NCI-H2196 treated with DMSO at 0.1 percent for 48 hours (cell line): Measurements from ENCODE around the gene ARHGAP8.

Experiments
- DNase-seq: peaks from one replicate; lab custom pipeline; 2025; ENCODE audit not compliant: unreplicated experiment; lab: John Stamatoyannopoulos, UW

ARHGAP8 gene

DNA sequence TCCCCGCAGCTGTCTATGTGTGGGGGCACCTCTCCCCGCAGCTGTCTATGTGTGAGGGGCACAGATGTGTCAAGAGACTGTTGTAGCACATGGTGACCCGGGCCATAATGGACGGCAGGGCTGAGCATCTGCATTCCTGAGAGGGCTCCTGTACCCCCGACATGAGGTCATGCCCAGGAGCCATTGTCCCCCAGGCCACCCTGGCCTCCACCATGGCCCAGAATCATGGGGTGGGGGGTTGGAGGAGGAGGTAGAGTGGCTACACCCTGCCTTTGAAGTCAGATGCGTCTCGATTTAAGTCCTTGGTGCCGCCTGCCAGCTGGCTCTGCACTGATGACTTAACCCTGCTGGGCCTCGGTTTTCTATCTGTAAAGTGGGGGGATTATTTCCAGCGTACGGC is 49.1 kb downstream of the ARHGAP8 start:
- DNase-seq: no peak

DNA sequence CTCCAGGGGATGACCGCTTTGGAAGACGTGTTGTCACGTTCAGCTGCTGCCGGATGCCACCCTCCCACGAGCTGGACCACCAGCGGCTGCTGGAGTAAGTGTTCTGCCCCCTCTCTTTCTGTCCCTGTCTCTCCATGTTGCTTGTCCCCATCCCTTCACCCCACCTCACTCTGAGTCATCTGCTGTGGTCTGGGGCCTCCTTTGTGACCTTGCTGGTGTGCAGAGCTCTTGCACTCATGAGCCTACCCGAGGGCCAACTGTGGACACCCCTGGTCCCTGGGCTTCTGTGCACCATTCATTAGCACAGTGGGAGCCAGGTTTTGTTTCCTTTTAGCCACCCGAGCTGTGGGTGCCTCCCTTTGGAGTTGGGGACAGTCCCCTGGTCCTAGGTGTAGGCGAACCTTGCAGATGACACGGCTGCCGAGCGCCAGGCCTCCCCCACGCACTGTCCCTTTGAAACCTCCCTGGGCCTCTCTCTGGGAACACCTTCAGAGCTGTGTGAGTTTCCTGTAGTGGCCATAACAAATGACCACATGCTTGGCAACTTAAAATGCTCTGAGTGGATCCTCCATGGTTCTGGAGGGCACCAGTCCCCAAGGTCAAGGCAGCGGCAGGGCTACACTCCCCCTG is 49.8 kb downstream of the ARHGAP8 start:
- DNase-seq: no peak

DNA sequence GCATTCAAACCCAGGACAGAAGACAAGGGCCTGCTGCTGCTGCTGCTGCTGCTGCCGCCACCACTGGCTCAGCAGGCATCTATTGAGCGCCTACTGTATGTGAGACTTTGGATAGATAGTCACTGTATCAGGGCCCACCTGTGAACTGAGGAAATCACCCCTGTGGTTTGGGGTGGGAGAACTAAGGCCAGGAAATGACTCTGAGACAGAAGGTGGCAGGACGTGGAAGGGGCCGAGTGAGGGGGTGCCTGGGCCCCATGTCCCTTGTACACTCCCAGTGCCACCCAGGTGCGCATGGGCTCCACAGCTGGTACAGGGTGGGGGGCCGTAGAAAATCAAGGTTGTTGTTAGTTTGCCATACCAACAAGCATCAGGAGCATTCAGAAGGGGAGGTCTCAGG is 50.6 kb downstream of the ARHGAP8 start:
- no peak for DNase-seq

DNA sequence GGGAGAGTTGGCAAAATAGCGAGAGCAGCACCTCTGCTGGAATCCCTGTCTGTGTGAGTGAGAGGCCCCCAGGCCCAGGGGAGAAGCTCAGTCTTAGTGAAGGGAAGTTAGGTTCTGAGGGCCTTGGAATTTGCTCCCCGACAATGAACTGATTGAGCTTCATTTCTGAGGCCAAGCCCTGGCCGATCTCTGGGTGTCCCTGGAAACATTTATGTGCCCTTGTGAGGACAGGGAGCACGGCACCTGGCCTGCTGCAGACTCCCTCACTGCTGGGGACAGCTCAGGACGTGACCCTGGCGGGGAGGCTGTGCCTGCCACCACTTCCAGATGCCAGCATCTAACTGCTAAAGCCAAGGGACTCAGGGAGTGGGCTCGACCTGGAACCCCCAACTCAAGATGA is 52.0 kb downstream of the ARHGAP8 start:
- DNase-seq: no peak

DNA sequence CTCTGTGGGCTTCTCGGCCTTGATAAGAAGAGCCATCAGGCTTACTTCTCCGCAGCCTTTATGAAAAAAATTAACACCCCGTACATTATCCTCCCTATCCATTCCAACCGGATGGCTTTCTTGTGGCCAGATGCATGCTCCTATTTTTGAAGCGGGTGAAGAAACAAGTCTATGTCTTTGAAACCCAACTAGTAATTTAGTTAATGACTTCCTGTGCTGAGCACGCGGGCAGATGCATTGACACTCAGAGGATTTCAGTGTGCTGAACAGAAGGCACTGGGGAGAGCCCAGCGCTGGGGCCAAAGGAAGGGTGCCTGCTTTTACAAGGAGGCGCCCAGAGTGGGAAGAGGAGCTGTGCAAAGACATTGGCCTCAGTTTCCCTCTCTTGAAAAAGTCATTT is 53.3 kb downstream of the ARHGAP8 start:
- no peak for DNase-seq

DNA sequence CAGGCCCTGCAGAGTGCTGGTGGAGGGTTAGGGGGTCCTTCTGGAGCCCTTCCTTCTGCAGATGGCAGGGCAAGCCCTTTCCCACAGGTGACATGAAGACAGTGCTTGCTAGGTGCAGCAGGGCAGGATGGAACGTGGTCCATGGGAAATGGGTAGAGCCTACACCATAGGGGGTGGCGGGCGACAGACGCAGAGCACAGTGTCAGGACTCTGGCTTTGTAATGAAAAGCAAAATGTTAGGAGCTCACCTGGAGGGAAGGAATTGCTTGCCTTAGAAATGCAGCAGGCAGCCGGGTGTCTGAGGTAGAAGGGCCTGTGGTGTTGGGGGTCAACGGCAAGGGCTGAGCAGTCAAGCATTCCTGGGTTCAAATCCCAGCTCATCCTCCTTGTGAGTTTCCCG is 54.9 kb downstream of the ARHGAP8 start:
- no peak for DNase-seq

DNA sequence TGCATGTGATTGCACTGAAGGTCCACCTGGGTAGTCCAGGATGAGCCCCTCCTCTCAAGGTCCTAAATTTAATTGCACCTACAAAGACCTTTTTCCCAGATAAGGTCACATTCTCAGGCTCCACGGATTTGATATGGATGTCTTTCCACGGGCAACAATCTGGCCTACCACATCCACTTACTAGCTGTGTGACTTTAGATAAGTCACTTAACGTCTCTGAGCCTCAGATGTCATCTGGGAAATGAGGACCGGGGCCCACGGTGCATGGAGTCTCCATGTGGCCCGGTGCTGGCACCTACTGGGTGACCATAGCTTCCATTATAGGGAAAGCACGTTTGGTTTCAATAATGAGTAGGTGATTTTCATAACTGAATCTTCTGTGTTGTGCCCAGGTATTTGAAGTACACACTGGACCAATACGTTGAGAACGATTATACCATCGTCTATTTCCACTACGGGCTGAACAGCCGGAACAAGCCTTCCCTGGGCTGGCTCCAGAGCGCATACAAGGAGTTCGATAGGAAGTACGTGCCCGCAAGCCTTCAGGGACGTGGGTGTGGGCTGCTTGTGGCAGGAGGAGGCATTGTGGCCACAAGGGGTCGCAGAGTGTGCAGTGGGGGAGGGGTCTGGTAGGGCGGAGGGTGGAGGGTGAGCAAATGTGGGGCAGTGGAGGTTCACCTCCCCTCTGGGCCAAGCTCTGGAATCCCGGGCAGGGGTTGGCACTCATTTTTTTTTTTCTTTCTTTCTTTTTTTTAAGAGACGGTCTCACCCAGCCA is 55.7 kb downstream of the ARHGAP8 start:
- DNase-seq: no peak

DNA sequence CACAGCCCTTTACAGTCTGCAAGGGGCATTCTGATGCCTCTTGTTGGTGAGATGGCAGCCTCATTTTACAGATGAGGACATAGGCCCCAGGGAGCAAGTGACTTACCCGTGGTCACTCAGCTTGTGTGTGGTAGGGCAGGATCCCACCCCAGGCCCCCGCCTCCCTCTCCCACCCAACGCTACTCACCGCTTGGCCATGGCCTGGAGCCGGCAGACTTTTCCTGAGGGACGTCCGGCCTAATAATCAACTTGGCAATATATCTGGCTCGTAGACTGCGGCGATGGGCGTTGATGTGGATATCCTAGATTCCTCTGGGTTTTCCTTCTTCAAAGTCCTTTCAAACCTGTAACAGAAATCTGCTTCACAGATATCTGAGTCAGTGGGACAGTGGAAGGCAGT is 57.1 kb downstream of the ARHGAP8 start:
- no peak for DNase-seq

DNA sequence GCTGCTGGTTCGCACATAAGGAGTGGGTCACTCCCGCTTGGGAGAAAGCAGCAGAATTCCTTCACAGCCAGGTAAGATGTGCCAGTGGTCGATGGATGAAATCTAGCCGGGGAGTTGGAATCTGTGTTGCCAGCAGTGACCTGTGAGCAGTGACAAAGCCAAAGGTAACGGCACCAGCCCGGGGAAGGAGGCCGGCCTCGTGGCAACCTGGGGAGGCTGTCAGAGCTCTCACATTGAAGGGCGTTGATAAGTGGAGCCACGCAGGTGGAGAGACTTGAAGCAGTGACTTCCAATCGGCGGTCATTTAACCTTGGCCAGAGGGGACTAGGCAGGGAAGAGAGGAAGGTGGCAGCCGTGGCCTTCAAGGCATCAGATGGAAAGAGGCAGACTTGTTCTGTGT is 58.8 kb downstream of the ARHGAP8 start:
- no peak for DNase-seq

DNA sequence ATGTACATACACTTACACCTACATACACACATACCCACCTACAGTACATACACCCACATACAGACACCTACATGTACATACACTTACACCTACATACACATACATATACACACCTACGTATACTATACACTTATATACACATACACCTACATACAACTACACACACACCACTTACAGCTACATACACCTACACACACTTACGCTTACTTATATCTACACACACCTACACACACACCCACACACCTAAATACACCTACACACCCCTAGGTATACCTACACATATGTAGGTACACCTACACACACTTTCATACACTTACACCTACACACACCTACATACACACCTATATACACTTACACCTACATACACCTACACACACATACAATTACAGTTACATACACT is 61.0 kb downstream of the ARHGAP8 start:
- no peak for DNase-seq

DNA sequence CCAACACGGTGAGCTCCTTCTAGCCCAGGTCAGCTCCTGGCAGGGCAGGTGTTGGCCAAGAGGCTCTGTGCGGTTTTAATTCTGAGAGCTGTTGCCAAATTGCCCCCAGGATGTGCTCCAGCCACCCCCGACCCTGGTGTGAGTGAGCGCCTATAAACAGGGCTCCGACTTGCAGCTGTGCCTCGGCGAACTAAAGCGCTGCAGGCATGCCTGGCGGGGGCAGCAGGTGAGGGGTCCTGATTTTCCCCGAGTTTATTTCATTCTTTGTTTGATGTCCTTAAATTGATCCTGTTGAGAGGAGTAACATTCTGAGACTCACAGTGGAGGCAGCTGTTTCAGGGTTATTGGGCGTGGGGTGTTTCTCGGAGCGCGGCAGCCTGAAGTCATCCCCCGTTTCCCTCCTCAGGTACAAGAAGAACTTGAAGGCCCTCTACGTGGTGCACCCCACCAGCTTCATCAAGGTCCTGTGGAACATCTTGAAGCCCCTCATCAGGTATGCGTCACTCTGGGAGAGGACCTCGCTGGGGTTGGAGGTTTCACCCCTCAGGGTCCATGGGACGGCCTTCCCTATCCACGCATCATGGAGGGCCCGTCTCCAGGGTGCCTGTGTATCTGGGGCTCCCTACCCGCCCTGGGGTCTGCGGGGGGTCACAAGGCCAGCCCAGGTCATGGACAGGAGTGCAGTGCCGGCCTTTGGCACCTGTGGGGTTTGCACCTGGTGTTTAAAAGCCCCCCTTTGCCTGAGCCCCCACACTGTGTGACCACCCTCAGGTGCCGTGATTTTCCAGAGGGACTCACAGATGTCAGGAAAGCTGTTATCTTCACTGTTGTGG is 62.1 kb downstream of the ARHGAP8 start:
- DNase-seq: no peak

DNA sequence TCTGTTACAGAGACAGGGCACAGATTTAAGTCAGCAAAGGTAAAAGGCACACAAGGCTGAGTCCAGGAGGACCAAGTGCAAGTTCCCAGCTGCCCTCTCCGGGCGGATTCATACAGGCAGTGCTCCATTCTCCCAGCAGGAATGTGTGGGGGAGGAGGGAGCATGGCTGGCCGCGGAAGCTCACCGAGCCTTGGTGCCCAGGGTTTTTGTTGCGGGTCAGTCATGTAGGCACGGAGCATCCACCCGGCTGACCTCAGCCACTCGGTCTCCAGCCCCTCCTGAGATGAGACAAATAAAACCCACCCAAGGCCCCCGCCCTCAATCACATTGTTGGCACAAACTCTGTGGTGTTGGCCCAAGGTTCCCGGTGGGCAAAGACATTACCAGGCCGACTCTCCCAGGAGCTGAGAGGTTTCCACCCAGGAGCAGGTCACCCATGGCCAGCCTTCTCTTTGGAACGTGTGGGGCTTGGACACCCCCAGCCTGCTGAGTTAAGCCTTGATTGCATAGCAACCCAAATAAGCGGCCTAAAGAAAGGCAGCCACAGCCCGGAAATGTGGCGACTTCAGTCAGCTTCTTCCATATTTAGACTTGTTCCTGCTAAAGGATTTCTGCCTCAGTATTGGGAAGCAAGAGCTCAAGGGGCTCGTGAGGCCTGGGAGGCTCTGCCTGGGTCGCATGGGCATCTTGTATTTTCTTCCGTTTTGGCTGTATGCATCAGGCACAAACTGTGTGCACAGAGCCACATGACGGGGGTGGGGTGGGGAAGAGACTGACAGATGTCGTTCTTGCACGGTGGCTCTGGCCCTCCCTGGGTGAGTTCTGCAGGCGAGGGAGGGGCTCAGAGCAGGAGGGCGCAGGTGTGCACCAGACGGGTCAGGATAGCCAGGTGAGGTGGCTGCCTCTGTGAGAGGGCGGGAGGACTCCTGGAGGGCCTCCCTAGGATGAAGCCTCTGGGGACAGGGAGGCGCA is 63.0 kb downstream of the ARHGAP8 start:
- no peak for DNase-seq

DNA sequence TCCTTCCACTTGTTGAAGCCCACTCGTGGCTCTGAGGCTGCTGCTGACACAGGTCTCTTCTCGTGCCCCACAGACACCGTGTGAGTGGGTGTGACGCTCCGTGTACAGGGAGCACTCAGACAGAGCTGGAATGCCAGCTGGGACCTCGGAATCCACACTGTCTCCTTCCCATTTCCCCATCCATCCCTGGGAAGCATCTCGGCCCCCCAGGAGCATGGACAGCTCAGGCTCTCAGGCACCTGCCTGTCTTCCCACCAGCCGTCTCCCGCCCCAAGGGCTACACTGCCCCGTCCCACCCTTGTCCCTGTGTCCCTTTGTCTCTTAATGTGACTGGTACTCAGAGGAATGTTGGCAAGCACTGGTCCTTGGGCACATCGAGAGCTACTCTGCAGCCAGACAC is 63.8 kb downstream of the ARHGAP8 start:
- no peak for DNase-seq

DNA sequence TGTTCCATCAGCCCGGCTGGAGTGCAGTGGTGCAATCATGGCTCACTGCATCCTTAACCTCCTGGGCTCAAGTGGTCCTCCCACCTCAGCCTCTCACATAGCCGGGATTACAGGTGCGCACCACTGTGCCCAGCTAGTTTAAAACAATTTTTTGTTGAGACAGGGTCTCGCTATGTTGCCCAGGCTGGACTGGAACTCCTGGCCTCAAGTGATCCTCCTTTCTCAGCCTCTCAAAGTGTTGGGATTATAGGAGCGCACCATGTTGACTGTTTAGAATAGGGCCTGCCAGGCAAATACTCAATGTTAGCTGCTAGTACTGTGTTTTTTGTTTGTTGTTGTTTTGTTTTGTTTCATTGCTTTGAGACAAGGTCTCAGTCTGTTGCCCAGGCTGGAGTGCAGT is 66.4 kb downstream of the ARHGAP8 start:
- no peak for DNase-seq

DNA sequence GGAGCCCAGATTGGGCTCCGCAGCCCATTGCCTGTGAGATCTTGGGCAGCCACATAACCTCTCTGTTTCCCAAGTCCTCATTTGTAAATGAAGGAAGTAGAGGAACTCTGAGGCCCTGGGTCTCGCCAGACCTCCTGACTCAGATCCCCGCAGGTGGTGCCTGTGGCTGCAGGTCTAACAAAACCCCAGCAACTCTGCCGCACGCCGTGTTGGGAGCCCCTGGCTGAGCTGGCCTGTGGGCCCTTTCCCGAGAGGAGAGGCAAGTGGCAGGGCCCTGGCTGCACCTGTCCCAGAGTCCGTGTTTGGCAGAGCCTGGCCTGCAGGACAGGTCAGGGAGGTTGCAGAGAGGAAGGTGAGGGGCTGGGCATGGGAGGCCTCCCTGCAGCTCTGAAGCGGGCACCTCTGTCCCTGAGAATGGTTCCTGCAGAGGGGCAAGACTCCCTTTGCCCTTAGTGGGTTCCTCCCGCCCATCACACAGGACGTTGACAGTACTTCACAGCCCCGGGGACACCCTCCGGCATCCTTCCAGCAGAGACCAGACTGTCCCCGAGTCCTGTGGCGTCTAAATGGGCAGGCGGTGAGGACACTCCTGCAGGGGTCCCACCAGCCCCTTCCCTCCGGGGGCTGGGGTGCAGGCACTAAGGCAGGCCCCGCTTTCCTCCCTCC is 67.7 kb downstream of the ARHGAP8 start:
- DNase-seq: no peak

DNA sequence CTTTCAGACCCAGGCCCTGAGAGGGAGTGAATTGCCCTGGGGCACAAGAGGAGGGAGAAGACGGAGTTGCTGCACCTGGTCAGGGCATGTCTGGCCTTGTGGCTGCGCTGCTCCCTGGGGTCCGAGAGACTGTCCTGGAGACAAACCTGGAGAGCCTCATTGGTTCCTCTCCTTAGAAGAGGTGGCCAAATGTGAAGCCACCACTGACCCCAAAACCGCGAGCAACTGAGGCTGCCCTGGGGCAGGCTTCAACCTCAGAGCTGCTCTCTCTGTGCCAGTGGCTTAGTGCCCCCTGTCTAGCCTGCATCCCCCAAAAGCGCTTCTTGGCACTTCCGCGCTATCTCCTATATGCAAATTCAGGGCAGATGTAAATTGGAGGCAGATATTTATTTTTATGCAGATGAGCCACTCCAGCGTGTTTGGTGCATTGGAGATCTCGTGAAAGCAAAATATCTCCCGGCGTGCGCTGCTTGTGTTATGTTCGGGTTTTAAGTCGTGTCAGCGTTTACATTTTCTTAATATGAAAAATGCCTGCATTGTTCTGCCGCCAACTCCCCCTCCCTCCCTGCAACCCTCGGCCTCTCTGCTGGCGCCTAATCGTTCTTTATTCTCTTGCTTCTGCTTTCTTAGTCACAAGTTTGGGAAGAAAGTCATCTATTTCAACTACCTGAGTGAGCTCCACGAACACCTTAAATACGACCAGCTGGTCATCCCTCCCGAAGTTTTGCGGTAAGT is 69.5 kb downstream of the ARHGAP8 start:
- DNase-seq: no peak

DNA sequence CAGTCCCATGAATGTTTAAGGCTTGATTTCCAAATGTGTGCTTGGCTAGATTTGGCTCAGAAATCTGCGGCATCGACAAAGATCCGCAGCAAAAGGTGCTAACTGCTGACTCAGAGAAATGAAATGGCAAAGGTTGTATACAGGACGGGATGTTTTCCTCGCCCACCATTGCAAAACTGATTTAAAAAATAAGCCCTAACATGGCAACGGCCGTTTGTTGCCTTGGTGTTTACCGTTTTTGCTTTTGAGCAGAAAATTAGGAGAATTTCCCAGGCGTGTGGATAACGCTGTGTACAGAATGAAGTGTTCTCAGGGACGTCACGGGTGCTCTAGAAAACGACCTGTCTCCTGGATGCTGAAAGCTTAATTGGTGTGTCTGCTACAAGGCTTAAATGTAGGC is 70.2 kb downstream of the ARHGAP8 start:
- DNase-seq: no peak

DNA sequence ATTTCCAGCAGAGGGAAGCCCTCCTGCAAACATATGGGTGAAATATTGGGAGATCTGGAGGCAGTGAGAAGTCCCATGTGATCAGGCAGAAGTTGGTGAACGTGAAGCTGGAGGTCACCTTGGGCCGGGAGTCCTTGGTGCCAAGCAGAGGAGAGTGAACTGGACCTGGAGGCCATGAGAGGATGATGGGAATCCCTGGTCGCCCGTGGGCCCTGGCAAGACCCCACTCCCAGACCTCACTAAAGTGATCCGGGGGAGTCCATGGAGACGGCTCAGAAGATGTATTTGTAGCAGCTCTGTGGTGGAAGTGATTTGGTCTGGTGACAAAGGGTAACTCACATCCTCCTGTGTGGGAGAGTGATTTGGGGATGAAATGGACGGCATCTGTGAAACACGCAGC is 71.0 kb downstream of the ARHGAP8 start:
- DNase-seq: no peak

DNA sequence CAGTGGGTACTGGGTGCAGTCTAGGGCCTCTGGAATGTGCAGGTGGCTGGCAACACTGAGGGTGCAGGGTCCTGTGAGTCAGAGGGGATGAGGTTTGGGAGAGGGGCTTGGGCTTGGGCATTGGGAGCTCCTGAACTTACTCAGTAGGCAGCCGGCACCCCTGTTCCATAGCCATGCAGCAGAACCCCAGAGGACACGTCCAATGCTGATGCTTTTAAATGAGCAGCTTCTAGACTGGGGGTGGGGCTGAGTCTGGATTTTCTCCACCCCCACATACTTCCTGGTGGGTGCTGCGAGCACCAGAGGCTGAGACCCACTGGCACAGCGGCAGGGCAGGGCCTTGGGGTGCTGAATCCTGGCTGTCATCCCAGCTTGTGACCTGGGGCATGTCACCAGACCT is 71.4 kb downstream of the ARHGAP8 start:
- DNase-seq: no peak

DNA sequence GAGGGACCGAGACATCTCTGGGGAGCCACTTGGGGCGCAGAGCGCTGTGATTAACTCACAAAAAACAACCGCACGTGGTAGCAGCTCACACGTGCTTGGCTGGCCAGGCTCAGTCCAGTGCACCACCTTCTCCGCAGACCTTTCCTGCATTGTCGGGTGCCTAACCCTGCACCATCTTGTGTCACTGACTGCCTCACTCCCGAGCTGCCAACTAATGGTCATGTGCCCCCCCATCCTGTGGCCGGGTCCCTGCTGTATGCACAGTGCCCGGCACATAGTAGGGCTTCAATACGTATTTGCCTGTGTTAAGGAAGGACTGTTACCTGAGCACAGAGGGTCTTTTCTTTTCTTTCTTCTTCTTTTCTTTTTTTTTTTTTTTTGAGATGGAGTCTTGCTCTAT is 71.9 kb downstream of the ARHGAP8 start:
- DNase-seq: no peak
